ENCODE data around the gene TGFBR3. TPM values are rescaled to one million over a fixed set of nuclear protein-coding genes. Genes with fewer than 3 reads are reported as not detected.

The TGFBR3 gene
- total RNA-seq, 4 donors from 2014 or later = 32.9 to 138 (median 58.8) TPM

DNA sequence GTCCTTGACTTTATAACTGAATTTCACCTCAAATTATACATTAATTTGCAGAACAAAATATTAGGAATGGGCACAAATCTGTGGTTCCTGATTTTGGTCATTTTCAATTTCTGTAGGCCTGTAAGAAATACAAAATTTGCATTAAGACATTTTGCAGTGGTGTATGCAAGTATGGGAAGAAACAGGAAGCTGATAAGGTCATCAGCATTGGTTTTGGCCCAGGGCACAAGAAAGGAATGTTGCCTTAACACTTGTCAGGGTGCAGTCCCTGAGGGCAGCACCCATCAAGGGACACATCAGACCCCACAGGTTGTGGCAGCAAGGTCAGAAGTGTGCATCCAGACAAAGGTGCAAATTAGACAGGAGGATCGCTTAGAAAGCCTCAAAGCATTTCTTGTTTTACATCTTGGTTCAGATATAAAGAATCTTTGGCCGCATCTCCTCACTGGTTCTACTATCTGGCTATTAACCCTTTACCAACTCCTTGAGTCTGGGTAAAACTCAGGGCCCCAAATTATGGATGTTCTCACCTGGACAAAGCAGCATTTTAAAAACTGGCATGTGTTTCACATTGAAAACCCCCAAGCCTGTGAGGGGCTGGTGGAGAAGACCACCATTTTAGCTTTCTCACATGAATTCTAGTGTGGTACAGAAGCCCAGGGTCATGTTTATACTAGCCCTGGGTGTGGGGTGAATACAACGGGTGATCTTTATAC, 202.9 kb downstream of the TGFBR3 start:
- H3K36me3 ChIP-seq = no peaks in the 10 kb centered on the region
- peaks cover 6 to 40% (median 18%) of the 10 kb centered on the region in 4 donors for H3K4me1 ChIP-seq
- H3K4me3 ChIP-seq = no peak overlapping the region
- H3K27ac ChIP-seq = peak overlapping the region in 2 of 4 donors; percentile 23 to 41
- H3K27me3 ChIP-seq = no peaks in the 10 kb centered on the region
- no peak for DNase-seq
- in situ Hi-C loops (cut with MboI; ENCODE audit: low pct_ligation_motif_present in 1 of 4, low pct_unique_long_range_greater_than_20kb in 1 of 4, low sequenced_read_pairs in 3 of 4) = loop anchor here in 1 of 4 donors (10.0 kb wide), 1 partner anchor 158 kb away; no protein-coding TSS in a partner anchor
- TF ChIP-seq POLR2A (IDR thresholded peaks at IDR 0.05) (no peak), POLR2AphosphoS5 (IDR thresholded peaks at IDR 0.05) (no peak), EP300 (IDR thresholded peaks at IDR 0.05; ENCODE audit: low read depth) (no peak)
- TF ChIP-seq, protein P1, sequence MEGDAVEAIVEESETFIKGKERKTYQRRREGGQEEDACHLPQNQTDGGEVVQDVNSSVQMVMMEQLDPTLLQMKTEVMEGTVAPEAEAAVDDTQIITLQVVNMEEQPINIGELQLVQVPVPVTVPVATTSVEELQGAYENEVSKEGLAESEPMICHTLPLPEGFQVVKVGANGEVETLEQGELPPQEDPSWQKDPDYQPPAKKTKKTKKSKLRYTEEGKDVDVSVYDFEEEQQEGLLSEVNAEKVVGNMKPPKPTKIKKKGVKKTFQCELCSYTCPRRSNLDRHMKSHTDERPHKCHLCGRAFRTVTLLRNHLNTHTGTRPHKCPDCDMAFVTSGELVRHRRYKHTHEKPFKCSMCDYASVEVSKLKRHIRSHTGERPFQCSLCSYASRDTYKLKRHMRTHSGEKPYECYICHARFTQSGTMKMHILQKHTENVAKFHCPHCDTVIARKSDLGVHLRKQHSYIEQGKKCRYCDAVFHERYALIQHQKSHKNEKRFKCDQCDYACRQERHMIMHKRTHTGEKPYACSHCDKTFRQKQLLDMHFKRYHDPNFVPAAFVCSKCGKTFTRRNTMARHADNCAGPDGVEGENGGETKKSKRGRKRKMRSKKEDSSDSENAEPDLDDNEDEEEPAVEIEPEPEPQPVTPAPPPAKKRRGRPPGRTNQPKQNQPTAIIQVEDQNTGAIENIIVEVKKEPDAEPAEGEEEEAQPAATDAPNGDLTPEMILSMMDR (IDR thresholded peaks at IDR 0.05) = no peak
- 50 to 73% methylated on average over 1 to 3 of the region's 3 CpGs for WGBS, 2 donors (ENCODE audit: low coverage in 1 of 2)
- intact Hi-C loops (cut with DNase I; ENCODE audit: low total_unique reads) = no loop called here
- H3K9me3 ChIP-seq = no peaks in the 10 kb centered on the region

DNA sequence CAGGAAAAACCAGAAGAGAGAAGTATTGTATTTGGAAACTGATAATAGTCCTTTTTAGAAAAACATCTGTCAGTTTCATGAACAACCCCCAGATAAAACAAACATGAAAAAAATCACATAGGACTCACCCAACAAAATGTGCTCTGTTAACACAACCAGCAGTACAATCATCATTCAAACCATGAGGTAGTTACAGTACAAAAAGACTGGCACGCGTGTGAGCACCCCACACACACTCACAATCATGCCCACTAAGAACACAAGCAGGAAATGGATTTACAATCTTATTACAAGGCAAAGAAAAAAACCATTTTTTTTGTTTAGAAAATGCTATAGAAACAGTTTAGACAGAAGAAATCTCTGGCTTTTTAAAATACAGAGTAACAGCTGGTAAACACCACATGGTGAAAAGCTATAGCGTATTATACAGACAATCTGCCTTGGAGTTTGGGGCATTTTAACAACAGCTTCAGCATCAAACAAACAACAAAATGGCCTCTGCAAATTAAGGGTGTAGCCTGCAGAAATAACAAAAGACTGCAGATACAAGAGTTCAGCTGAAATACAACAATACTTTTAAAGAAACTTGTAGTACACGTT, 205.3 kb downstream of the TGFBR3 start:
- no peak for DNase-seq
- H3K36me3 ChIP-seq = no peaks in the 10 kb centered on the region
- no peaks in the 10 kb centered on the region for H3K27me3 ChIP-seq
- WGBS, 2 donors (ENCODE audit: low coverage in 1 of 2) = 85 to 88% methylated on average over 4 of the region's 4 CpGs
- H3K4me1 ChIP-seq = peaks cover 6 to 25% (median 8%) of the 10 kb centered on the region in 4 donors
- TF ChIP-seq, protein P1 (IDR thresholded peaks at IDR 0.05) = no peak
- TF ChIP-seq POLR2AphosphoS5 (IDR thresholded peaks at IDR 0.05) (no peak), POLR2A (IDR thresholded peaks at IDR 0.05) (no peak), EP300 (IDR thresholded peaks at IDR 0.05; ENCODE audit: low read depth) (no peak)
- in situ Hi-C loops (cut with MboI; ENCODE audit: low pct_ligation_motif_present in 1 of 4, low pct_unique_long_range_greater_than_20kb in 1 of 4, low sequenced_read_pairs in 3 of 4) = loop anchor here in 1 of 4 donors (10.0 kb wide), 1 partner anchor 156 kb away; no protein-coding TSS in a partner anchor
- intact Hi-C loops (cut with DNase I; ENCODE audit: low total_unique reads) = no loop called here
- no peak overlapping the region for H3K27ac ChIP-seq
- no peaks in the 10 kb centered on the region for H3K9me3 ChIP-seq
- no peak overlapping the region for H3K4me3 ChIP-seq

DNA sequence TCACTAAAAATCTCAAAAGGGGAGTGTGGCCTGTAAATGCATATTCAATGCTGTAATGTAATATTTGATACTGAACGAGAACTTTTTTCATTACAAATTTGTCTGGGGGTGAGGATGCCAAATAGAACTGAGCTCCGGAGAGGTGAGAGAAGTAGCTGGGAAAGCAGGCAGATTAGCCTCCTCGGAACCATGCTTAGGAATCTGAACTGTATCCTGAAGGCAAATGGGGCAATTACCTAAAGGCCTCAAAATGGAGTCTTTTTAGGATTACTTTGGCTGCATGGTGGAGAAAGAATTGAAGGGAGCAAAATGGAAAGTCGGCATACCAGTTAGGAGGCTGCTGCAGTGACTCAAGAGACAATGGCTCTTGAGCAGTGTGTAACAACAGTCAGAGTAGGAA, 206.5 kb downstream of the TGFBR3 start:
- peaks cover 2 to 13% (median 5%) of the 10 kb centered on the region in 4 donors for H3K4me1 ChIP-seq
- intact Hi-C loops (cut with DNase I; ENCODE audit: low total_unique reads) = no loop called here

DNA sequence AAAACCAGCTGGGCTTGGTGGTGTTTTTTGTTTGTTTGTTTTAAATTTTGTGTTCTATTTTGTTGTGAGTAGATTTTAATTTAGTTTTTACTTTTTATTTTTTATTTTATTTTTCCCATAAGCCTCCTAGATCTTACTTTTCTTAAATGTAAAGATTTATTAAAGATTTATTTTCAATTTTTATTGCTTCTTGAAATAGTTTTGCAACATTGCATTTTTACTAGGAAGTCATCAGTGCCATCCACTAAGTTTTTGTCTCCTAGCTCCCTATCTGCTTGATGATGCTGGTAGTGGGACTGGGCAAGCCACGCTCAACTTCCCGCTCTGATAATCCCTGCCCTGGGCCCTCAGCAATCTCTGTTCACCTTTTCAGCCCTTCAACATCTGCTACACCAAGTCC, 209.9 kb downstream of the TGFBR3 start:
- no peak for TF ChIP-seq EP300 (IDR thresholded peaks at IDR 0.05; ENCODE audit: low read depth)
- no peak for TF ChIP-seq POLR2AphosphoS5 (IDR thresholded peaks at IDR 0.05)
- no peak for TF ChIP-seq POLR2A (IDR thresholded peaks at IDR 0.05)
- TF ChIP-seq, protein P1 (IDR thresholded peaks at IDR 0.05) = no peak
- Histone ChIP-seq H3K9me3 (no peaks in the 10 kb centered on the region), H3K36me3 (no peaks in the 10 kb centered on the region), H3K4me3 (no peak overlapping the region), H3K4me1 (no peaks in the 10 kb centered on the region), H3K27me3 (no peaks in the 10 kb centered on the region), H3K27ac (no peak overlapping the region)
- in situ Hi-C loops (cut with MboI; ENCODE audit: low pct_ligation_motif_present in 1 of 4, low pct_unique_long_range_greater_than_20kb in 1 of 4, low sequenced_read_pairs in 3 of 4) (no loop called here), intact Hi-C loops (cut with DNase I; ENCODE audit: low total_unique reads) (no loop called here)
- no peak for DNase-seq
- WGBS, 2 donors (ENCODE audit: low coverage in 1 of 2) = 91 to 100% methylated on average over 2 of the region's 2 CpGs

More for the DNA sequence above, 206.5 kb downstream of the TGFBR3 start:
- Histone ChIP-seq H3K27me3 (no peaks in the 10 kb centered on the region), H3K9me3 (no peaks in the 10 kb centered on the region), H3K36me3 (no peaks in the 10 kb centered on the region), H3K27ac (no peak overlapping the region), H3K4me3 (no peak overlapping the region)
- TF ChIP-seq EP300 (IDR thresholded peaks at IDR 0.05; ENCODE audit: low read depth) (no peak), POLR2A (IDR thresholded peaks at IDR 0.05) (no peak), POLR2AphosphoS5 (IDR thresholded peaks at IDR 0.05) (no peak)
- TF ChIP-seq, protein P1 (IDR thresholded peaks at IDR 0.05) = no peak
- 94 to 100% methylated on average over 3 to 4 of the region's 4 CpGs for WGBS, 2 donors (ENCODE audit: low coverage in 1 of 2)
- in situ Hi-C loops (cut with MboI; ENCODE audit: low pct_ligation_motif_present in 1 of 4, low pct_unique_long_range_greater_than_20kb in 1 of 4, low sequenced_read_pairs in 3 of 4) = no loop called here
- no peak for DNase-seq
